ENCODE measurements around the gene SYNJ2BP.

SYNJ2BP gene

DNA sequence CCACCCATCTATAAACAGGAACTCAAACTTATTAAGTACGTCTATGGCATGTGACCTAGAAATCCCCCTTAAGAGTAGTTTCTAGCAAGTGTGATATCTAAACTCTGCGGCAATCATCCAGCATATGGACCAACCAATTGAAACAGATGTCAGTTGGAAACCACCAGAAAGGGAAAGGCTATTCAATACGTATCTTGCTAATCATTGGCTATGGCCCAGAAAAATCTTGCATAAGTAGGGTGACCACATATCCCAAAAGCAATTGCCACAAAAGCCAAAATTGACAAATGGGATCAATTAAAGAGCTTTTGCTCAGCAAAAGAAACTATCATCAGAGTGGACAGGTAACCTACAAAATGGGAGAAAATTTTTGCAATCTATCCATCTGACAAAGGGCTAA is 24.2 kb downstream of the SYNJ2BP start:
- no peak for DNase-seq (ENCODE audit: low read depth in 2 of 2, low spot score in 1 of 2)

DNA sequence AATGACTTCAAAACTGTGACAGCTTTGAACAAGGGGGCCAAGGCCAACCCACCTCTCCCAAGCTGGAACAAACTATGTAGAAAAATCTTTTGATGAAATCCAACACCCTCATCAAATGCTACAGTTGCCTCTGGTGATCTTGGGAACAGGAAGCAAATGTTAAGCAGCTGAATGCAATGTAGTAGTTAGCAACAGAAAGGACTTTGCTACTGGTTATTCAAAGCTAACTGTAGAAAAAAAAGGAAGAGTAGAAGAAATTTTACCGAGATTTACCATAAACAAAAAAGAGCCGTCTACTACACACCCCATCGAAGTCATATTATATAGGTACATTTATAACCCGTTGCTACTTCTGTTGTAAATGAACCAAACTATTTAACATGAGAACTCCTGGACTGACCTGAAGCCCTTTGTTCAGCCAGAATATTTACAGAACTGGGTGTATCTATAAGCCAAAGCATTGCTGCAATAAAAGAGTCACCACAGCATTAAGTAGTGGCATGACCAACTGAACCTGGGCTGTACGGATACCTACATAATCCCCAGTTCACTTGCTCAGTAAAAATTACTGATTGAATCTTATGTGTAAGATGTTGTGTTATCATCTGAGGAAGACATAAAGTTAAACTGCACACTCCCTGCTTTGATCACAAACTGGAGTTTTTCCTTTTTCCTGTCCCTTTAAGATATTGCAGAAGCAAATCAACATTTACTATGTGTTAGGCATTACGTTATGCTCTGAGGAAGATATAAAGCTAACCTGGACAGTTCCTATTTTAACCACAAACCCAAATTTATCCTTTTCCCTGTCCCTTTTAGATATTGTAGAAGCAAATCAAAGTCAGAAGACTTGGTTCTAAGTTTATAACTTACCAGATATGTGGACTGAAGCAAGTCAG is 25.1 kb downstream of the SYNJ2BP start:
- DNase-seq (ENCODE audit: low read depth in 2 of 2, low spot score in 1 of 2), result no peak

- no peak for DNase-seq (ENCODE audit: low read depth in 2 of 2, low spot score in 1 of 2)
These were observed 34.4 kb downstream of the SYNJ2BP start for GRCh38 chr14:70382536-70382935.

DNA sequence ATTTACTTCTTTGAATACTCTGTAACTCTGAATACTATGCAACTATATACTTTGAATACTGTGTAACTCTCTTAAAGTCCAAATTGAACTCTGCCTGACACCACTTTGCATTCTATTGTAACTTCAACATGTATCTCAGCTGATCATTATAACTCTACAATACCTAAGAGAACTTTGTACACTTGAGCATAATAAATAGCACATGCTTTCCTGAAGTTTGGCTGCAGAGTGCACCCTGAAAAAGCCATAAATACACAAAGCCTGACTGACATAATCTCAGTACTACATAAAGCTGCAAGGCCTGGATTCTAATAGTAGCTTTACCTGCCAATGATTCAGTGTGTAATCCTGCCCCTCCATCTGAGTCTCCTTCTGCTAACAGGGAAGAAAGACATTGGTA is 36.1 kb downstream of the SYNJ2BP start:
- DNase-seq (ENCODE audit: low read depth in 2 of 2, low spot score in 1 of 2), result no peak

DNA sequence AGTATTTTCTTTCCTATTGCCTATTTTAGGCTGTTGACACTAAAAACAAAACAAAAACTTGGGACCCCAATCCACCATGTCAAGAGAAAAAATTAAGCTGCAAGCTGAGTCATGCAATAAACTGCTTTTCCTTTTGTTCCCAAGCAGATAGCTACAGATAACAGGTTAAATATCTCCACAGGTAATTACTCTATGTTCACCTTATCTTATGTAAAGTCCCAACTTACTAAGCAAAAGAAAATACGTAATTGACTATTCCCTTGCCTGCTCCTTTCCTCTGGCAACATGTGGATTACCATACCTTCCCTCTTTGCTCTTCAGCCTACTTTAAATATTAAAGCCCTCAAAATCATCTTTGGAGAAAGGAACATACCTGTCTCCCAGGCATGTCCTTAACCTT is 38.2 kb downstream of the SYNJ2BP start:
- no peak for DNase-seq (ENCODE audit: low read depth in 2 of 2, low spot score in 1 of 2)
